HG03045 (cell line): ENCODE data around the gene CYB5R4.
"Not testable (repeated sequence)": the region's sequence is repeated elsewhere in the genome, so short reads cannot be mapped to it uniquely, and the experiment has no call there.

Experiments
- ATAC-seq: cut with Tn5 transposase; IDR thresholded peaks from one replicate; pipeline ENCODE4 v1.9.1; 2021; ENCODE audit warnings: mild to moderate bottlenecking, moderate library complexity; ENCODE audit not compliant: unreplicated experiment

CYB5R4 gene

DNA sequence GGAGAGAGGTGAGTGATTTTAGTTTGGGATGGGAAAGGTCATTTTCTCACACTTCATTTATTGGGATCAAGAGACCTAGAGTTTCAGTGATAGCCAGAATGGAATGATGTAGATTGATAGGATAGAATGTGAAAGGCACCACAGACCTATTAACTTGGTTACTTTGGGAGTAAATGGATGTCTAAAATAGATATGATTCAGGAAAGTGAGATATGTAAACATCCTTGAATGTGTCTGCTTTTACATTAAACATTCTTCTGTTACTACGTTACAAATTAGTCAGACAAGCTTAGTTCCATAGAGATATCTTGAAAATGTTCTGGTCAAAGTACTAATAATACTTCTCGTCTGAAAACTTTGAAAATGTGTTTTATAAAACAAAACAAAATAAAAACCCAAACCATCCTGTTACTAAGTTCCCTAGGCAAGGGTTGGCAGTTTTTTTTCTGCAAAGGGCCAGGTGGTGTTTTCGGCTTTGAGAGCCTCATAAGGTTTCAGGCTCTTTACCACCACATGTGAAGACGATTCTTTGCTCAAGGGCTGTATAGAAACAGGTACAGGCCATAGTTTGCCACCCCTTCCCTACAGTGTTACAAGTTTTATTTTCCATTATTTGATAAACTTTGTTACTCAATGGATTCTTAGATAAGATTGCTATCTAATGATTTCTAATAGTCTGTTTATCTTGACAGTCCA lies 3.4 kb downstream of the CYB5R4 start:
- ATAC-seq = no peak

DNA sequence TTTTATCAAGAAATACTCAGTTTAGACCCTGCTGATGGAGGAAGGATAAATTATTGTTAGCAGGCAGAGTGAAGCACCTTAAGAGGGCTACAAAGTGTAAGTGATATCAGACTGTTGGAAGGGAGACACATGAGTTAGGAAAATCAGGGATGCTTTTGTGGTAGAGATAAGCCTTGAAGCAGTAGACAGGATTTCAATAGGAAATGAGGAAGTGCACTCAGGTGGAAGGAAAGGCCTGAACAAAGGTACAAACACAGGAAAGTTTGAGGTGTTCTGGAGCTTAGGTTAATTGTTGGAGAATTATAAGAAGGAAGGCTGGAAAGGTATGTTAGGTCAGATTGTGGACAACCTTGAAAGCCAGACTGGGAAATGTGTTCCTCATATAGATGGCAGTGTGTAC lies 7.6 kb downstream of the CYB5R4 start:
- ATAC-seq = no peak

DNA sequence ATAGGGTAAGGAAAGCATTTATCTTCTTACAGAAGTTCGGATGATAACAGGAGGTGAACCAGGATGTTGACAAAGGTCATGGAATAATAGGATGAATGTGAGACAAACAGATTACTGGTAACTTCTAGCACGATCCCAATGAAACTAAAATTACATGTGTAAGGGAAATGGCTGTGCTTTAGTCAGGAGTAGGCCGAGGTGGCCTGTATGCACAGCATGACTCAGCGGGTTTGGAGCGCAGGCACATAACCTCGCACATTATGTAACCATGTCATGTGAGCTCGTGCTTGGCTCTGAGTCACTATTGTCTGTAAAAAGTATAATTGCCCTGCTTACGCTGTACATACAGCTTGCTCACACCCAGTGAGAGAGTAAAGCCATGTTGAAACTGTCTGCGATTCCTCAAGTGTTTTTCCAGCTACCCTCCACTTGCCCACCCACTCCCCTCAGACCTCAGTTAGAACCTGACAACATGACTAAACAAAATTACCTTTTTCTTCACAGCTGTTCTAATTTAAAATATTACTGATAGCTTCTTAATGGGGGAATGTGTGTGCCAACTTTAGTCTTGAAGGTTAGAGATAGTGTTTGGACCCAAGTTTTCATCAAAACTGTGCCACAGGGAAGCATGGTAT lies 8.2 kb downstream of the CYB5R4 start:
- no peak for ATAC-seq

DNA sequence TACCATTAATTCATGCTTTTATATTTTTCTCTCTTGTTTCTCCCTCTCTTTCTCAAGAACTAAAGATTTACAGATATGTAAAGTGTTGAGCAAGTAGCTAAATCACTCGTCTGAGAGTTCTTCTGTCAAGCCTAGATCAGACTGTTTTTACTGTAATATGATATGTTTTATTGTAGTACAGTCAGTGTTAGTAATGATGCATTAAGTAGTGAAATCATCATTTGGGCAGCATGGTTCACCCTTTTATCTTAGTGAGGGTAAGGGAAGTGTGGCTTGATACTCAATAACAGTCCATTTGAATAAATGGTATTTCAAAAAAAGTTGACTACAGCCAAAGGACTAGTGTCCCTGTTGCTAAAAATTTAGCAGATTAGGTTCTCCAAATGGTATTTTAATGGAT lies 9.2 kb downstream of the CYB5R4 start:
- no peak for ATAC-seq

DNA sequence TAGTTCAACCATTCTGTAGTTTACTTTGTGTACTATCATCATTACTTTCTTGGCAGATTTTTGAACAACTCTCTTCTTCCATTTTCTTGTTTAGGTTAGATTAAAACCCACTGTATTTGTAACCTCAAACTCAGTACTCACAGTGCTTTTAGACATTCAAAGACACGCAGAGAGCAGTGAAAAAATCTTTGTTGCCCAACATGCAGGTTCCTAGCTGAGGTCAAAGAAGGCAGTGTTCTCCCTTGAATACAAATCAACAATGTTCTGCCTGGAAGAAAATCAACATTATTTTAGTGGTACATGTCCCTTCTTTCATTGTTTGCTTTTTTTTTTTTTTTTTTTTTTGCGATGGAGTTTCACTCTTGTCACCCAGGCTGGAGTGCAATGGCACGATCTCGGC lies 11.2 kb downstream of the CYB5R4 start:
- ATAC-seq = no peak

DNA sequence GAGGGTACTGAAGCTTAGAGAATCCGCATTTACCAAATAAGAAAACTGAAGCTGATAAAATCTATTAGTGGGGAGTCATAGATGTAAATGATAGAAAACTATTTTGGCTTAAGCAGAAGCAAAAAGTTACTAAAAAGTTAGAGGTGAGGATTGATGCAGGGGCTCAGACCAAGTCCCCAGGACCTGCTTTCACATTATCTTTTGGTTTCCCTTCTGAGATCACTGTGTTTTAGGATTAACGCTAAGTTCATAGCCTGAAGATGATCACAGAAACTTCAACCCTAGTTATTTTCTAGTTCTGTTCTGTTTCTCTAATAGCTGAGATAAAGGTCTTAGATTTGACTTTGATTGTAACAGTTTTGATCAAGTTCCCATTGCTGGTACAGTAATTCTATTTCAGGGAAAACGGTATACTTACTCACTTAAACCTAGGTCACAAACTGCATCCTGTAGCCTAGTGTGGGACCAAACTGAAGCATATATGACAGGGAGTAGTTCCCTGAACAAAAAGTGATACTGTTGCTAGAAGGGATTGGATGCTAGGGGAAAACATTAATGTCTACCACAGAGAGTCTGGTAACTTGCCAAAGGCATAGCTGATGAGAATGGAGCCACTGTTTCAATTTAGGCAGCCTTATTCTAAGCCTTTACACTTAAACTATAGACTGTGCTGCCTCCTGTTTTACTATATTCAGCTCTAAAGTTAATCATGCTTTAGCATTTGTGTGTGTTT lies 13.1 kb downstream of the CYB5R4 start:
- no peak for ATAC-seq

DNA sequence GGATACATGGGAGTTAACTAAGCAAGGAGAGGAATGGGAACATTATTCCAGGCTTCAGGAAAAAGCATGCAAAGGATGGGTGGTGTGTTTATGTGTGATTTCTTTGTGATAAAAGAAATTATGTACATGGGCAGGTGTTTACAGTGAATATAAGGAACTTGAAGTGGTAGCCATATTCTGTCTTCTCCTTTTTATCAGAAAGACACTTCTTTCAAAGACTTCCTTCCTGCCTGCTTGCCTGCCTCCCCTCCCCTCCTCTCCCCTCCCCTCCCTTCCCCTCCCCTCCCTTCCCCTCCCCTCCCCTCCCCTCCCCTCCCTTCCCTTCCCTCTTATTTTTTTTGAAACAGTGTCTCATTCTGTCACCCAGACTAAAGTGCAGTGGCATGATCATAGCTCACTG lies 14.4 kb downstream of the CYB5R4 start:
- no peak for ATAC-seq

DNA sequence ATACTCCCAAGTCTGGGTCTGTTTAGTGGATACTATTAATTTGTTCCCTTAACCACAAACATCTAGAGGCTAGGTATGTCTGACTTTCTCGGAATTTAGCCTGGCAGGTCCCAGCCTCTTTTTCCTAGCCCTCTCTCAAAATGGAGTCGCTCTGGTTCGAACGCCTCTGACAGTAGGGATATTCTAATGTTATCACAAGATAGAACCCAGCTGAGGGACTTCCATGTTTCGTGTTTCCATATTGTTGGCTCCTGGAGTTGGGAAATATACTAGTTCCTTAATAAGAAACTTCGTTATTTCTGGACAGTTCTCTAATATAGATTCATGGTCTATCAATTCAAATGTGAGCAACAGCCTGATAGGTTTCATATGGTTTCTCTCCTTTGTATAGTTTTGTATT lies 16.4 kb downstream of the CYB5R4 start:
- no peak for ATAC-seq

DNA sequence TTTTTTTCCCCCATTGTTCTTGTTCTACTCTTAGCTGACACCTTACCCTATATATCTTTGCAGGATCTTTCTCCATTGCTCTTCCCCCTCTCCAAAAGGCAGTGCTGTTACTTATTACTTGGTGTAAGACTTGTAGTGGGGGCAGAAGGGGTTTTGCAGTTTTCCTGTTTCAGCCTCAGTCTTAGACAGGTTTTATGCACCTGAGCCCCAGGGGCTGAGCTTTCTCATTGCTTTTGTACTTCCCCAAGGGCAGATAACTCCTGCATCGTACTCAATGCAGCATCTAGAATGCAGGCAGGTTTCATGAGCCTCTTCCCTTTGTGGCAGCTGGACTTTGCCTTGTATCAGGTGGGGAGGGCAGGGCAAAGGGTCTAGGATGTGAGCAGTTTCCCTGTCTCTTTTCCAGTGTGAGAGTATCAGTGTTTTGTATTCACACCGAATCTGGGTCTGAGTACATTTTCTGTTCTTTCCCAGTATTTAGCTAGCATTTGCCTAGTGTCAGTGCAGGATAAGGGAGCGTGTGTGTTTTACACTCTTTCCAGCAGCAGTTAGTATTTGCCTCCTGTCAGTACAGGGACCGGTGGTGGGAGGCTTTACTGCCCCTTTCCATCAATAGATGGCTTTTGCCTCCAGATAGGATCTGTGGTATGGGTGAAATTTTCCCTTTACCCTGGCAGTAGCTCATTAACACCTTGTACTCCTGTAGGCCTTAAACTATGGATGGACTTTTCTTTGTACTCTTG lies 19.6 kb downstream of the CYB5R4 start:
- ATAC-seq = no peak

DNA sequence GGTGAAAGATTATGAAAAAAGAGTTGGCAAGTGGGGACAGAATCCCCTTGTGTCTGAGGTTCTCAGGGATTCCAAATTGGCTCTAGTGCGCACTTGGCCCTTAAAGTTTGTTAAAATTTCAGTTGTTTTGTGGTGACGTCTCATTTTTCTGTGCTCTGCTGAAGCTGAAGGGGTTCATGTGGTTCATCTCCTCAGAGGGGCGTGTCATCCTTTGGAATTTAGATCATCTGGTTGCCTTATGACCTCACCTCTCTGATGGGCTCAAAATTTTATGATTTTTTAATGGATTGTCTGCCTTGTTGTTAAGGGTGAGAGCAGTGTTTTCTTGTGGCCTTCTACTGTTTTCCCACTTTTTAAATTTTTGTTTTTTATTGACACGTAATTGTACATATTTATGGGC lies 20.3 kb downstream of the CYB5R4 start:
- ATAC-seq = no peak

DNA sequence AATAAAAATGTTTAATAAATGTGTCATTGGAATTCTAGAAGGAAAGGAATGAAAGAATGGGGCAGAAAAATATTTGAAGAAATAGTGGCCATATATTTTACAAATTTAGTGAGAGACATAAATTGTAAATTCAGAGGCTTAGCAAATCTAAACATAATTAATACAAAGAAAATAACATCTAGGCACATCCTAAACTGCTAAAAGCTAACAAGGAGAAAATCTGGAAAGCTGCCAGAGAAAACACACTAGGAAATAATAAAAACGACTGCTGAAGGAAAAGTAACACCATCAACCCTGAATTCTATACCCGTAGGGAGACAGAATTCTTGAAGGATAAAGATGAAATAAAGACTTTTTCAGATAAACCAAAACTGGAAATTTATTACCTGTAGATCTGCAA lies 23.8 kb downstream of the CYB5R4 start:
- ATAC-seq = no peak

DNA sequence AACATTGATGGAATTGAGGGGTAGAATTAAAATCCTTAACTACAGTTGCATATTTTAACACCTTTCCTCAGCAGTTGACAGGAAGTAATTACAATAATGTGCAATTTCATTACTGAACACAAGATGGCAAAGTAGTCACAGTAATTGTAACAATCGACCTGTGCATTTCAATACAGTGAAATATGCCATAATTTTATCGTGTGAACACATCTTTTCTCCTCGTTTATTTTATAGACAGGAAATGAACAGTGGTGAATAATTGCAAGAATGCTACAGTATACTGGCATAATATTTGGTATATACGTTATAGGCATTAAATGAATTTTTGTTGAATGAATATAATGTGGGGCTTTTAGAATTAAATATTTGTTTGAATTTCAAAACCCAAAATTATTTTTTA lies 25.0 kb downstream of the CYB5R4 start:
- peak; percentile 85 for ATAC-seq

DNA sequence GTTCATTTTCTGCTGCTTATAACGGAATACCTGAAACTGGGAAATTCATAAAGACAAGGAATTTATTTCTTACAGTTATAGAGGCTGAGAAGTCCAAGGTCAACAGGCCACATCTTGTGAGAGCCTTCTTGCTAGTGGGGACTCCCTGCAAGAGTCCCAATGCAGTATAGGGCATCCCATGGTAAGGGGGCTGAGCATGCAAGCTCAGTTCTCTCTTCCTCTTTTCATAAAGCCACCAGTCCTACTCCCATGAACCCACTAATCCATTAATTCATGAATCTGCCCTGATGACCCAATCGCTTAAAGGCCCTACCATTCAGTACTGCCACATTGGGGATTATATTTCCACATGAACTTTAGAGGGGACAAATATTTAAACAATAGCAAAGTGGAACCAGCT lies 26.5 kb downstream of the CYB5R4 start:
- no peak for ATAC-seq

DNA sequence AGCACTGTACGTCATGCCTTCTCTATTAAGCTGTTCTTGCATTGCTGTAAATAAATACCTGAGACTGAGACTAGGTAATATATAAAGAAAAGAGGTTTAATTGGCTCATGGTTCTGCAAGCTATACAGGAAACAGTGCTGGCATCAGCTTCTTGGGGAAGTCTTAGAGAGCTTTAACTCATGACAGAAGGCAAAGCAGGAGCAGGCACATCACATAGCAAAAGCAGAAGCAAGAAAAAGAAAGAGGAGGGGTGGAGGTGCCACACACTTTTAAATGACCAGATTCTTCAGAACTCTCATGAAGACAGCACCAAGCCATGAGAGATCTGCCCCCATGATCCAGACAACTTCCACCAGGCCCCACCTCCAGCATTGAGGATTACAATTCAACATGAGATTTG lies 30.1 kb downstream of the CYB5R4 start:
- no peak for ATAC-seq

DNA sequence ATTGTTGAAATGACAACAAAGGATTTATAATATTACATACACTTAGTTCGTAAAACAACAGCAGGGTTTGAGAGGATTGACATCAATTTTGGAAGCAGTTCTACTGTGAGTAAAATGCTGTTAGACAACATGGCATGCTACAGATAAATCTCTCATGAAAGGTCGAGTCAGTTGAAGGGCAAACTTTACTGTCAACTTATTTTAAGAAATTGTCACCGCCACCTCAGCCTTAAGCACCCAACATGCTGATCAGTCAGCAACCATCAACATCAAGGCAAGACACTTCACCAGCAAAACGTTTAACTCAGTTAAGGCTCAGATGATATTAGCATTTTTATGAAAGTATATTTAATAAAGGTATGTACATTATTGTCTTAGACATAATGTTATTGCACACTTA lies 31.0 kb downstream of the CYB5R4 start:
- ATAC-seq = no peak

DNA sequence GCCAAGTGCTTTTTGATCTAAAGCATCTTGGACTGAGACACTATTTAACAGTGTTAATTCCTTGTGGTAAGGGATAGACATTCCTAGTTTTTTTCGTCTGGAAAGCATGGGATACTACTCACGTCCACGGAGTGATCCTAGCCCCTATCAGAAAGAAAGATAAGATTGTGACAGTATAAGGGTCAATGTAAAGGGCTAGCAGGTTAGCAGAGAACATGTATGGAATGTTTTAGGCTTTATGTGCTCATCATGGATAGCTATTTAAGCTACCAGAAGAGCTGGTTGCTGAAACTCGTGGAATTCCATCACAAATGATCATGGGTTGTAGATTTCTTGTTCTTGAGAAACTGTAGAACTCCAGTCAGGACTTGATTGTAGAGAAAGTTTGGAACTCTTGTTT lies 32.1 kb downstream of the CYB5R4 start:
- ATAC-seq = no peak

DNA sequence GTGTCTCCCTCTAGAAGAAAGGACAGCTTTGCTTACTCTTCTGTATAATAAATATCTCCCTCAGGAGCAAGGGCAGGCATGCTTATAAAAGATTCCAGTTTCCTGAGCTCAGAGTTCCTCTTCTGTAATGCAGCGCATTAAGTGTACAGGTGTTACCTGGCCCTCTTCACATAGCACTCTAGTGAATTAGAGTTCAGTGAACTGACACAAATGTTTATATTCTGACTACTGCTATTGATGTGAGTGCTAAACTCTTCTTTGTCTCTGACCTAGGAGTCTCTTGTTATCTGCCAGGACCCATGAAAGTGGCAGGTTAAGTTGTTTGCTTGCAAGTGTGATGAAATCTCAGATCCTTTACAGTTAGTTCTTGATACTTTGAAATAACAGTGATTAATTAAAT lies 33.5 kb downstream of the CYB5R4 start:
- no peak for ATAC-seq

DNA sequence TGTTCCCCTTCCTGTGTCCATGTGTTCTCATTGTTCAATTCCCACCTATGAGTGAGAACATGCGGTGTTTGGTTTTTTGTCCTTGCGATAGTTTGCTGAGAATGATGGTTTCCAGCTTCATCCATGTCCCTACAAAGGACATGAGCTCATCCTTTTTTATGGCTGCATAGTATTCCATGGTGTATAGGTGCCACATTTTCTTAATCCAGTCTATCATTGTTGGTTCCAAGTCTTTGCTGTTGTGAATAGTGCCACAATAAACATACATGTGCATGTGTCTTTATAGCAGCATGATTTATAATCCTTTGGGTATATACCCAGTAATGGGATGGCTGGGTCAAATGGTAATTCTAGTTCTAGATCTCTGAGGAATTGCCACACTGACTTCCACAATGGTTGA lies 37.6 kb downstream of the CYB5R4 start:
- ATAC-seq = not testable (repeated sequence)

DNA sequence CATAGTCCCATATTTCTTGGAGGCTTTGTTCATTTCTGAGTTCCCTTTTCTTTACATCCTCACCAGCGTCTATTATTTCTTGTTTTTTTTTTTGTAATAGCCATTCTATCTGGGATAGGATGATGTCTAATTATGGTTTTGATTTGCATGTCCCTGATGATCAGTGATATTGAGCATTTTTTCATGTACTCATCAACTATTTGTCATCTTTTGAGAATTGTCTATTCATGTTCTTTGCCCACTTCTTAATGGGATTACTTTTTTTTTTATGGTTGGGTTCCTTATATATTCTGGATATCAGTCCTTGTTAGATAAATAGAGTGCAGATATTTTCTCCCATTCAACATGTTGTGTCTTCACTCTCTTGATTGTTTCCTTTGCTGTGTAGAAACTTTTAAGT lies 42.1 kb downstream of the CYB5R4 start:
- ATAC-seq = no peak

DNA sequence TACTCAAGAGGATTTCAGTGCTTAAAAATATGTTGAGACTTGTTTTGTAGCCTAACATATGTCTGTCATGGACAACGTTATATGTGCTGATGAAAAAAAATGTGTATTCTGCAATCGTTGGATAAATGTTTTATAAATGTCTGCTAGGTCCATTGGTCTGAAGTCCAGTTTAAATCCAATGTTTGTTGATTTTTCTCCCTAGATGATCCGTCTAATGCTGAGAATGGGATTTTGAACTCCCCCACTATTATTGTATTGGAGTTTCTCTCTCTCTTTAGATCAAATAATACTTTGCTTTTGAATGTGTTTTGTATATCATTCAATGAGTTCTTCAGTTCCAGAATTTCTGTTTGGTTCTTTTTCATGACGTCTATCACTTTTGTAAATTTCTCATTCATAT lies 44.9 kb downstream of the CYB5R4 start:
- no peak for ATAC-seq

DNA sequence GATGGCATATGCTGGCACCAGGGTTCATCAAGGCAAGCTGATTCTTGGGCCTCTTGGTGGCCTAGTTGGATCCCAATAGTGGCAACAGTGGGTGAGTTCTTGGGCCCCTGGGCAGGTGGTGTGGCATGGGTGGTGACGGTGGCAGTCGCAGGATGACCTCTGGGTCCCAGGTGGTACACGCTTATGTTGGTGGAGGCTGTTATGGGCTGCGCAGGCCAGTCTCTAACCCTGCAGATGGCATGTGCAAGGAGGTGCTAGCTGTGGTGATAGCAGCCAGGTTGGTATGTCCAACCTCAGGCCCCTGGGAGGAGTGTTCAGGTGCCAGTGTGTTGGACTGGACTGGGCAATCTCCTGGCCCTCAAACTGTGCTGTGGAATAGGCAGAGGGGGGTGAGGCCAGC lies 46.2 kb downstream of the CYB5R4 start:
- no peak for ATAC-seq
